Islet of Langerhans (tissue), 1 donor: ENCODE results near the gene FNTB.
"Not testable (repeated sequence)": the region's sequence is repeated elsewhere in the genome, so short reads cannot be mapped to it uniquely, and the experiment has no call there.

ENCODE experiments used
- FAIRE-seq: peaks from one replicate; lab custom pipeline; 2011; peaks lifted over from hg19 to GRCh38; lab: Jason Lieb, UNC

The FNTB gene

GRCh38 chr14:65054471-65055085 lies 67.9 kb downstream of the FNTB start:
- FAIRE-seq: no peak

DNA sequence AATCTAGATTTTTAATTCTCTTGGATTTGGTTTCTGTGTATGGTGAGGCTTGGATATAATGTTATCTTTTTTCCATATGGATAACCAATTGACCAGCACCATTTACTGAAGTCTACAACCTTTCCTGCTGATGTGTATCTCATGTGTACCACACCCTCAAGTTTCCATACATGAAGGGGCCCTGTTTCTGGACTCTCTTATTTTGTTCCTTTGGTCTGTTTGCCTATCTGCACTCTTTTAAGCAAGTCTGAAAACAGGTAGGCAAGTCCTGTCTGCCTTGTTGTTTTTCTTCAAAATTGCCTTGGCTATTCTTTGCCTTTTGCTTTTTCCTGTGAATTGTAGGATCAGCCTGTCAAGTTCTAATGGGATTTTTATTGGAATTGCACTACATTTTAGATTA lies 71.0 kb downstream of the FNTB start:
- no peak for FAIRE-seq

DNA sequence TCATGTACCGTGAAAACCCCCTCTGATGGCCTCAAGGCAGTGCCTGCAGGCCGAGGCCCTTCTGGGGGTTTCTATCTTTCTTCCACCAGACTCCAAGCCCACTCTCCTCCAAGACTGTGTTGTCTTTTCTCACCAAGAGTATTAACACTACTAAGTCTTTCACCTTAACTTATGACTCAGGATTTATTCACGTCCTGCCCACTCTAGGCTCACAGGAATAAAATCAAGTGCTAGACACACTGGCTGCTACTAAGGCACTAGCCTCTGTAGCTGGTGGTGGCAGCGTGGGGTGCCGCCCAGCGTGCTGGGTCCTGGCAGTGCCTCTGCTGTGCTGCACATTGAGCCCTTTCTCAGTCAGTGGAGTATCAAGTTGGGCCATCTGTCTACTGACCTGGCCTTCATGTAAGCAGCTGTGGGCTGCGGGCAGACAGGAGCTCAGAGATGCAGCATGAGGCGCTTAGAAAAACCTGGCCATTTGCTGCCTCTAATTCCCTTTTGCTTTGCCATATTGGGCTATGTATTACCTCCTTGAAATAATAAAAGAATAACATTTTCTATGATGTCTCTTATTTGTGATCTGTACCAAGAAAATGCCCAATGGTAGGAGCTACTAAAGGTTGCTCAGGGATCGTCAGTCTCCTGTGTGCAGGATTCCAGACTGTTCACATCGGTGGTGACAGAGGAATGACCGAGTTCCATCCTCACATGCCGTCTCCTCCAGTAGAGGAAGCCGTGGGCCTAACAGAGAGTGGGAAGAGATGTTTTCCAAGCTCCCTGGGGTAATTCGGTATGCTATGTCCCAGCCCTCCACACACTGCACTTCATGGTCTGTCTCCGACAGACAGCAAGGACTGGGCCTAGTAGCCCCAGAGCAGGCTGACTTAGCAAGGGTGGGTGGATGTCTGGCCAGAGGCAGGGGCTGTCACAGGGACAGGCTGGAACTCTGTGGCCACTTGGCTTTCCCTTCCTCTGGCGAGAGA lies 75.7 kb downstream of the FNTB start:
- no peak for FAIRE-seq

GRCh38 chr14:65065719-65066118 lies 79.0 kb downstream of the FNTB start:
- no peak for FAIRE-seq

- FAIRE-seq: no peak
Measured at GRCh38 chr14:65069874-65070413, 83.2 kb downstream of the FNTB start.

DNA sequence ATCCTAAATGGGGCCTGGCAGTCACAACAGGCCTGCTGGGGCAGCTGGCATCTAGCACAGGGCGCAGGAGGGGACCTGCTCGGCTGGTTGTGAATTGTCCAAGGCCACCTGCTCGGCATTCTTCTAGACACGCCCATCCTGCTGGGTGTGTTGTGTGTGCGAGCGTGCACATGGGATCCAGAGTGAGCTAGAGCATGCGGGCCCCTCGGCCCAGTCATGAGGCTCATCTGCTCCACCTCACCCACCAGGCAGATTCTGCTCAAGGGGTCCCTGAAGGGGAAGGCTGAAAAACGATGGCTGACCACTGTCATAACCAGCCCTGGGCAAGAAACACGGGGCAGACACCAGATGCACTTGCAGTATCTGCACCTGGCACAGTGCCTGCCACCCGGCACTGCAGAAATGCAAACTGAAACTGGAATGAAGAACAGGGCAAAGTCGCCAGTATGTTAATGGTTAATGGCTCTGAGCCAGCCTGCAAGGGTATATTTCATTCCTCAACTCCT lies 83.8 kb downstream of the FNTB start:
- FAIRE-seq: no peak

DNA sequence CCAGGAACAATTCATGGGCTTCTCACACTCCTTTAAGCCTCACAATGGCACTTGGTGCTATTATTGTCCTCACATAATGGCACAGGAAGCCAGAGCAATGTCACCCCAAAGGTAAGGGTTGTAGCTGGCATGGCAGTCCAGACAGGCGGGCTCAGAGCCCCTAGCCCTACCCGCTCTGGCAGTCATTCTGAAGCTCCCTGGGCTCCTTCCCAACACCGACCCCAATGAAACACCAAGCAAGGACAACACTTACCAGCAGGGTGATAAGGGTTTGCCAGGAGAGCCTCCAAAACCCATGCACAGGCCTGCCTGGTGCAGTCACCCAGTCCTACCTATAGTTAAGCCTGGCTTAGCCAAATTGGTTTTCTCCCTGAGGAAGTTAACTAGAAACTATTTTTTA lies 84.8 kb downstream of the FNTB start:
- FAIRE-seq: no peak

GRCh38 chr14:65072256-65072655 lies 85.6 kb downstream of the FNTB start:
- no peak for FAIRE-seq

- no peak for FAIRE-seq
Measured at GRCh38 chr14:65072937-65073336, 86.2 kb downstream of the FNTB start.

GRCh38 chr14:65073605-65074201 lies 87.0 kb downstream of the FNTB start:
- no peak for FAIRE-seq

- FAIRE-seq: no peak
Measured at GRCh38 chr14:65074449-65075150, 87.9 kb downstream of the FNTB start.

DNA sequence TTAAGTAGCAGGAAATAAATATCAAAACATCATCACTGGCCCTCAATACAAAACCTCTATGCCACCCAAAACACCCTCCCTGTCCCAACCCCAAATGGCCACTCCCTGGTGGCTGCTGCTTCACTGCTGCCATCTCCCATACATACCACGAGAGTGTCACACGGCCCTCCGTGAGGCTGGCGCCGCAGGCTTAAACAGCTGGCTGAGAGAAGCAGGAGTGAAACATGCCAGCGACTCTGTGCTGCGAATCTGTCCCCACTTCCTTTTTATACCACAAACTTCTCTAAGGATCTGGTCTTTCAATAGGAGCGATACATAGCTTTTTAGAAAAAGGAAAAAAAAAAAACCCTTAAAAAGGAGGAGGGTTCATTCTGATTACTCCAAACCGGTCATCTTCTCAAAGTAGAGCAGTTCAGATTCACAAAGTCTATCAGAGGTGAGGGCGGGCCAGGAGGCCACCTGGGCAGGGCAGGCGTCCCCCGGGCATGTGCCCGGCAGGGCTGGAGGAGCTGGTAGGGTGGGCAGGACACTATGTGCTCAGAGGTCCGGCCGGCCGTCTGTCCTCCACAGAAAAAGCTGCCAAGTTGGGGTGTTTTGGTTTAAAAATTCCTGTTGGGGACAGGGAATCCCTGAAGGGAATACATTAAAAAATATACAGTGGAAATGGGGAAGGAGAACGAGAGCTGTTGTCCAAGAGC lies 89.1 kb downstream of the FNTB start:
- no peak for FAIRE-seq

- no peak for FAIRE-seq
Measured at GRCh38 chr14:65077318-65077717, 90.6 kb downstream of the FNTB start.

DNA sequence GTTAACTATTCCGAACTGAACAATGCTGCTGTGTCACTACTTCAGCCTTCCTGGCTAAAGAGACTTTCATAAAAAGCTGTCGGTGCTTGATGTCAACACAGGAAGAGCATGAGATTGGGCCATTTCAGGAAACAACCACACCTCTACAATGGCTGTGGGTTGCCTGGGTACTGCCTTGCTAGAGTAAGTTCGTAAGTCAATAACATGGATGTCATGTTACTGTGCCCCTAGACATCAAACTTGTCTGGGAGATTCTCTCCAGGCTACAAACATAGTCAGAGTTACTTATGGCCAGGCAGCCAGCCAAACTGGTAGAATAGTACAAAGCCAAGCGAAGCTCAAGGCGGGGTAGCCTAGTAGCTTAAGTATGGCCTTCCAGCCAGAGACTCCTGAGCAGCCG lies 92.5 kb downstream of the FNTB start:
- FAIRE-seq: no peak

- no peak for FAIRE-seq
Measured at GRCh38 chr14:65079768-65080167, 93.1 kb downstream of the FNTB start.

DNA sequence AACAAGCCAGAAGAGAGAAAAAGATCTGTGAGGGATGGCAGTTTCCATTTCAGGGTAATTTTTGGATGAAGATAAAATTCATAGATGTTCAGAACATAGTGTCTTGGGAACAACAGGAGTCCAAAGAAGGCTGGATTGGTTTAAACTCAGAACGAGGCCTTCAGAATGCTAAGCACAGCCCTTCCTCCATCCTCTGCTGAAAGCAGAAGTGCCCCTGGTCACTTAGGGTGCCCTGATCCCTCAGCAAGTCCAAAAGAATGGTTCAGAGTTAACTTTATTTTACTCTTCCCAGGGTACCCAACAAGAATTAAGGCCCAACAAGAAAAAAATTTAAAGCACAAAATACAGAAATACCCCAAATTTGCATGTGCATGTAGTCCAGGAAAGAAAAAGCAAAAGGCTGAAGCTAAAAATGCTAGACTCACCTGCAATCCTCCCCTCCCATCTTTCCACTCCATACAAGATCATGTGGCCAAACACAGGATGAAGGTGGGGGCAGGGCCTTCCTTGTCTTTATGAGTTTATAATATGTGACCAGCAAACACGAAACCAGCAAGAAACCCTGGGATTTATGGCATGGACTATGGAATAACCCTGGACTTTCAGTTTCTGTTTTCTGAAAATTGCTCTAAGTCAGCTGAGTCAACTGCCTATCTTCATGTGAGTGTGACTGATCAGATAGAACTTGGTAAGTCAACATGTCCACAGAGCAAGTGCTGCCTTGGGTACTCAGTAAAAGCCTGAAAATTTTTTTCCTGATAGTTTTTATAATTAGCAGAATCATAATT lies 94.5 kb downstream of the FNTB start:
- FAIRE-seq: no peak

DNA sequence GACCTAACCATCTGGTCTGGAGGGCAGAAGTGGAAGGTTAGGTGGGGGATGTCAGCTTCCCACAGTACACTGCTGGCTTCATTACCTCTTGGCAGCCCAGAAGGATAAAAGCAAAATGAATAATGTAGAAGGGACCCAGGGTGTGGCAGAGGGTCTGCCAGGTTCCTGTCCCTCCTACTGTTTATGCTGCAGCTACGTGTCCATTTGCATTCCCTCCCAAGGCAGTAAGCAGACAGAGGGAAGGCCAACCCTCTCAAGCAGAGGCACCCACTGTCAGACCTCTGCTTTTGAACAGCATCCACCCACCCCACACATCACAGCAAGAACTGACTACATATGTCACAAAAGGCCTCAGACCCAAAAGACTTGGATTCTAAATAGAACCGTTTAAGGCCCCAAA lies 96.2 kb downstream of the FNTB start:
- no peak for FAIRE-seq

GRCh38 chr14:65084554-65085505 lies 98.1 kb downstream of the FNTB start:
- FAIRE-seq: no peak

GRCh38 chr14:65086686-65087085 lies 100.0 kb downstream of the FNTB start:
- not testable (repeated sequence) for FAIRE-seq
